GM12872 (cell line): ENCODE results near the gene ATP6V0A1.

Experiments
- CTCF ChIP-seq: IDR thresholded peaks from 3 replicates; pipeline ENCODE4 v1.5.1; 2011; ENCODE audit warnings: low read depth, mild to moderate bottlenecking, low read length, moderate library complexity; ENCODE audit not compliant: insufficient read depth

Gene ATP6V0A1

GRCh38 chr17:42566883-42567573, 108.3 kb downstream of the ATP6V0A1 start, which contains the start of gene MLX:
Gene MLX, plus strand, starts transcription at chr17:42567100. Its CDS starts 25 bp downstream, at chr17:42567125.
- TF ChIP-seq CTCF: no peak

DNA sequence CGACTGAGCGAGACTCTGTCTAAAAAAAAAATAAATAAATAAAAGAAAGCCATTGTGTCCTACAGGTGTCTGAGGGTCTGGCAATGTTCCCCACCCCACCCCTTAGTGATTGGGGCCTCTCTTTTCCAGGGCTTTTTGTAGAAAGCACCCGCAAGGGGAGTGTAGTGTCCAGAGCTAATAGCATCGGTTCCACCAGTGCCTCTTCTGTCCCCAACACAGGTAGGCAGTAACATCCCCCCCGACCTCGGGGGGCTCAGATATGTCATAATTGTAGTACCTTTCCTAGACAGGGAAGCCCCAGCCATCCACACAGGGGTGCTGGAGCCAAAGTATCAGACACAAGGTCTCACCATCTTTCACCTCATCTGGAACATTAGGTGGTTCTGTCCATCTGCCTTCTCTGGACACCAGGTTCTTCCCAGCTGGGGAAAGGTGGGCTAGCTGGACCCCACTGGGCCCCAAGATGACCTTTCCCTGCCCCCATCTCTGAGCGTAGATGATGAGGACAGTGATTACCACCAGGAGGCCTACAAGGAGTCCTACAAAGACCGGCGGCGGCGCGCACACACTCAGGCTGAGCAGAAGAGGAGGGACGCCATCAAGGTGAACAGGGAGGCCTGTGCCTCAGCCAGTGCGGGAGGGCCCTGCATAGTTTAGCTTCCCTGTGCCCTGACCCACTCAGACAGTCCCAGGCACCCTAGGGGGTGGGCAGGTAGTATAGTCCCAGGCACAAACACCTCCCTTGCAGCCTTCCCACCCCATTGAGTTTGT, 109.8 kb downstream of the ATP6V0A1 start:
- no peak for TF ChIP-seq CTCF

GRCh38 chr17:42571435-42572225, 113.0 kb downstream of the ATP6V0A1 start:
- no peak for TF ChIP-seq CTCF
